NCI-H2029 treated with DMSO at 0.1 percent for 48 hours (cell line): ENCODE data around the gene LRATD1.
A peak's percentile ranks its signal among the peaks of the same experiment; 100 is the strongest.
"Not testable (repeated sequence)": the region's sequence is repeated elsewhere in the genome, so short reads cannot be mapped to it uniquely, and the experiment has no call there.

Experiments used
- DNase-seq: peaks from one replicate; lab custom pipeline; 2025; lab: John Stamatoyannopoulos, UW

Gene LRATD1

GRCh38 chr2:14632133-14632936 lies at the start of gene LRATD1:
Gene LRATD1 (plus strand): TSS chr2:14632717. CDS start chr2:14633980, 1,263 bp downstream.
- peak; percentile 52 for DNase-seq

- DNase-seq = no peak
Measured at GRCh38 chr2:14583059-14583458, 49.5 kb upstream of the LRATD1 start.

- no peak for DNase-seq
Measured at GRCh38 chr2:14583802-14584201, 48.7 kb upstream of the LRATD1 start.

GRCh38 chr2:14587119-14587518 lies 45.4 kb upstream of the LRATD1 start:
- no peak for DNase-seq

GRCh38 chr2:14601156-14601770 lies 31.3 kb upstream of the LRATD1 start:
- no peak for DNase-seq

- no peak for DNase-seq
Measured at GRCh38 chr2:14602309-14602708, 30.2 kb upstream of the LRATD1 start.

- no peak for DNase-seq
Measured at GRCh38 chr2:14603676-14604075, 28.8 kb upstream of the LRATD1 start.

- DNase-seq = no peak
Measured at GRCh38 chr2:14608245-14608644, 24.3 kb upstream of the LRATD1 start.

- no peak for DNase-seq
Measured at GRCh38 chr2:14614017-14614416, 18.5 kb upstream of the LRATD1 start.

GRCh38 chr2:14615121-14615520 lies 17.4 kb upstream of the LRATD1 start:
- no peak for DNase-seq

- no peak for DNase-seq
Measured at GRCh38 chr2:14615760-14616159, 16.8 kb upstream of the LRATD1 start.

- no peak for DNase-seq
Measured at GRCh38 chr2:14616342-14616741, 16.2 kb upstream of the LRATD1 start.

GRCh38 chr2:14616950-14617349 lies 15.6 kb upstream of the LRATD1 start:
- no peak for DNase-seq

- no peak for DNase-seq
Measured at GRCh38 chr2:14619441-14619840, 13.1 kb upstream of the LRATD1 start.

GRCh38 chr2:14621114-14621513 lies 11.4 kb upstream of the LRATD1 start:
- DNase-seq = no peak

GRCh38 chr2:14621906-14622549 lies 10.5 kb upstream of the LRATD1 start:
- no peak for DNase-seq

- not testable (repeated sequence) for DNase-seq
Measured at GRCh38 chr2:14622550-14622939, 10.0 kb upstream of the LRATD1 start.

GRCh38 chr2:14623237-14623636 lies 9.3 kb upstream of the LRATD1 start:
- DNase-seq = no peak

- peak; percentile 48 for DNase-seq
Measured at GRCh38 chr2:14626873-14627272, 5.6 kb upstream of the LRATD1 start.

- DNase-seq = no peak
Measured at GRCh38 chr2:14628901-14629300, 3.6 kb upstream of the LRATD1 start.

GRCh38 chr2:14631406-14632040 lies 994 bp upstream of the LRATD1 start:
- no peak for DNase-seq

- DNase-seq = no peak
Measured at GRCh38 chr2:14633061-14633460, 544 bp downstream of the LRATD1 start.
